Ecto neural progenitor cell (in vitro differentiated cells): ENCODE data around the gene MAP1LC3A.

ENCODE experiments used
- DNase-seq: peaks from one replicate; pipeline ENCODE4 v3.0.0-alpha.2; 2018; ENCODE audit warnings: low spot score

The MAP1LC3A gene

DNA sequence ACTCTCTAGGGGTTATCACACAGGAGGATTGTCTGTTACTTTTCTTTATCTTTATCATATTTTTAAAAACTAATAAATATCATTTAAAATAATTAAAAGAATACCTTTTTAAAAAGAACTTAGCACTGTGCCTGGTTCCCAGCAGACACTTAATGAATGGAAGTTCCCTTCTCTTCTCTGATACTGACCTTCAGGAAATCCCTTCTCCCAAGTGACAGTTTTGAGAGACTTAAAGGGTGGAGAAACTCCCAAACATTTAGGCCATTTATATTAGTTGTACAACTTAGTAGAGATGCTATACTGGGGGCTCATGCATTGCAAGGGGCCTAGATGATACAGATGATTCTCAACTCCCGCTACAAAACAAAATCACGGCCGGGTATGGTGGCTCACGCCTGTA is 18.5 kb downstream of the MAP1LC3A start:
- DNase-seq: no peak

DNA sequence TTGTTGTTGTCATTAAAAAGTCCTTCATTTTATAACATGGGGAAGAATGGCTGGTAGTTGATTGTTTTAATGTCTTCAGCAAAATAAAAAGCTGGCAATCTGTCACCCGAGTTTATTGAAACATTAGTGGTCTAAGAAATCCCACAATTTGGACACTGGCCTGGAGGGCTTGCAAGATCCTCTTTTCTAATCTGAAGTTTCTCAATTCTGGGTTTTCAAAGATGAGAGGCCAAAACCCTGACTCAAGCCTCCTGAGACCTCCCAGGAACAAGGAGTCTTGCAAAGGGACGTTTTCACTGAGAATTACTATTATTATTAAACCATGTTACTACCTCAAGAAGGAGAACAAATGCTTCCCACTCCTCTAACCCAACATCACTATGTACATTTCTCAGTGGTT is 19.5 kb downstream of the MAP1LC3A start:
- DNase-seq: no peak

DNA sequence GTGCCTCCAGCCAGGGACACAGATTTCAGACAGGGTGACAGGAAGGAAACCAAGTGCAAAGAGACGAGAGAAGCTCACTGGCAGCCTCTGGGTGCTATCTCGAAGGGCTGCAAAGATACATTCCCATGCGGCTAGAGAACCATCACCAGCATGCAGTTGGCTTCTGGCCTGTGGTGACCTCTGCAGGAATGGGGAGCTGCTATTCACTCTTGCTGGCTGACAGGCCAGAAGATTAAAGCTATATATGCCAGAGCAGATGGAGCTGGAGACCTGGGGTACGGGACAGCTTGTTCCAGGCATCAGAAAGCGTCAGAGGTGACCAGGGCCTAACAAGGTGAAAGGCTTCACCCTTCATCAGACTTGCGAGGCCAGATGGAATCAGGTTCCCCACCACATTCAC is 20.0 kb downstream of the MAP1LC3A start:
- no peak for DNase-seq

DNA sequence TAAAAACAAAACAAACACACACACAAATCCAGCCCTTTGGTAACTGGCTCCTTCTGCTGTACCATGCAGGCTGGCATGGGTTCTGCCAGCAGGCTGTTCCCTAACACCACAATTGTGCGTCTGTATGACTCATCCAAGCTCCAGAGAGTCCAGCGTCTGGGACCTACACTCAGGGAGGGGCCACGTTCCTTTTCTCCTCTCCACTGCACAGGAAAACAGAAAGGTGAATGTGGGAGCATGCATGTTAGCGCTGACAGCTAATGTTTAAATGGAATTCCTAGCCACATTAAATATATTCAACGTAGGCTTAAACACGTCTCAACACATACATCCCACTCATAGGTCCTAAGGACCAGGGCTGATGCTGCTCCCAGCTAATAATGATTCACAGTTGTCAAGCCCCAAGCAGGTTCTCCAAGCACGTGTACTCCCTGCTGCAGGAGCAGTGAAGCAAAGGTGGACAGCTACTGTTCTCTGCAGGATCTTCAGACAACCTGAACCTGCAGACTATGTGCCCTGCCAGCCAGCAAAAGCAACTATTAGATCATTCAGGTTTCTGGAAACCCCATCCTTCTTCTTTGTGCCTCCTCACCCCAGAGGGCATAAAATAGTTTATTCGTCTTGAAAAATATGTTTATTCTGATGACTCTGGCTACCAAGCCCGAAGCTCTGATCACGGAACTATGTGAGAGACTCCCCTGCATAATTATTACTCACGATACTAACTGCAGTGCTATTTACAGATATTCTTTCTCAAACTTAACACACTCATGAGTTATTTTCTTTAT is 20.9 kb downstream of the MAP1LC3A start:
- no peak for DNase-seq

DNA sequence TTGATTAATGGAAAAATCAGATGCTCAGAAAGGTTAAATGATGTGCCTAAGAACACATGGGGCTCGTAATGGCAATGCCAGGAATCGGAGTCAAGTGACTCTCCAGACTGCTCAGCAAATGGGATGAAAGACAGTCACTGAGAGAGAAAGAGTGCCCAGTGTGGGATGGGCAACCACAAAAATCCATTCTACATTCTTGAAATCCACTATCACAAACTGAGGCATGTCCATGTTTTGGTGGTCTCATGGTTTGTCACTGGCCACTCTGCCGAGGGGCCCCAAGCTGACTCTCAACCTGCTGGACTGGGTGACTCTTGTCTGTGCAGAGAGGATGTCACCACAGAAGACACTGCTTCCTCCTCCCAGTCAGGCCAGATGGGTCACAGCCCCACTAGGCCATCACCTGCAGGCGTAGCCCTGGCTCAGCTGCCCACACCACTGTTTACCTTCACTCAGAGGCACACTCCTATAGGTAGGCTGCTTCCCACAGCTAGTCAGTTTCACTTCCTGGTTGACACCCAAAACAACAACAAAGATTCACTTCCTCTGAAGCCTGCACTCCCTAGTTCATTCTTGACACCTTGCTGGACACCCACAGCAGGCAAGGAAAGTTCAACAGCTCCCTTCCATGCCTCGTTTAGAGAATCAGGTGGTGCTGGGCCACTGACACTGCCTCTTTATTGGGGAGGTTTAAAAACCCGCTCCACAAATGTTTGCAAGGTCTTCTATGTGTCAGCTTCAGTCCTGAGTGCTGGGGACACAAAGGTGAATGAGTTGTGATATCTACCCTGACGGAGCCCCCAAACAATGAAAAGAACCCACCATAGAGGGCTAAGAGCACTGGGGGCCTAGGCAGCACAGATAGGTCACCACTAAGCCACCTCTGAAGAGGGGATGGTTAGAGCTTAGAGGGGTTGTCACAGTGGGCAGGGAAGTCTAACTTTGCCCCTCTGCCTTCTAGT is 21.7 kb downstream of the MAP1LC3A start:
- no peak for DNase-seq

DNA sequence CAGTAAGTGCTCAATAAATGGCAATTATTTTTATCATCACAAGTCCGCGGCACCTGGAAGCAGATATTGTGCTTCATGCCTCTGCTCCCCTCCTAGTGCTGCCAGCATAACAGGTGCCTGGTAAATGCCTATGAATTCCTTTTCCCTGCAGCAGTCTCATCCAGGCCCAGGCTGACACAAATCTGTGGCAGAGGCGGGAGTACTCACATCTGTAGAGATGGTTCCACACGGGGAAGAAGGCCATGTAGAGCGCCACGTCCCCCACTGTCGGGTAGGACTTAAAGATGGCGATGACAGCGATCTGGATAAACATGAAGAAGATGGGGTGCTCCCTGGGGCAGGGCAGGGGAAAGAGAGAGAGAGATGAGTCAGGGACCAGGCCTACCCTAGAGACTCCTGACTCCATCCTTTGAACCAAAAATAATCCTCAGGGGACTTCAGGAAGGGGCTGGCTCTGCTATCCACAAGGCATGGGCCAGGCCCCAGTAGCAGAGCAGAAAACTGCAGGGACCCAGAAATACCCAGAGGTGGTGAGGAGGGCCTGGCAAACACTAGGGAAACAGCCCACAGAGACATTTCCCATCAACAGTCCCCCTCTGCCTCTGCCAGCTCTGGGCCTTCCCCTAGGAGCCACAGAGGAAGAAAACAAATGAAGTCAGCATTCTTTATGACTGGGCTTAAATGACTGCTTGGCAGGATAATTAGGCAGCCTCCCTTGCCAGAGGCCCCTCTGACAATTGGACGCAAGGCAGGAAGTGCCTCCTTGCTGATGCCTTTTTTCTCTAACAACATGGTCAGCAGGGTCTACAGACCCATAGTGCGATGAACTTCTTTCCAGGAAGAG is 23.0 kb downstream of the MAP1LC3A start:
- no peak for DNase-seq

DNA sequence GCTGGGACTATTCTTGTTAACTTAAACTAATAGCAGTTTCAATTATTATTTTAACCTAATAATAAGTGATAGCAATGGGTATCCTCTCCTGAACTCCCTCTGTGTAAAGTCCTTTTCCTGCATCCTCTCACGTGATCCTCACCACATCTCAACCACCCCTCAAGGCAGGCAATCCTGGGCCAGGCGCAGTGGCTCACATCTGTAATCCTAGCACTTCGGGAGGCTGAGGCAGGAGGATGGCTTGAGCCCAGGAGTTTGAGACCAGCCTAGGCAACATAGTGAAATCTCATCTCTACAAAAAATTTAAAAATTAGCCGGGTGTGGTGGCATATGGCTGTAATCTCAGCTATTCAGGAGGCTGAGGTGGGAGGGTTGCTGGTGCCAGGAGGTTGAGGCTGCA is 23.7 kb downstream of the MAP1LC3A start:
- no peak for DNase-seq

DNA sequence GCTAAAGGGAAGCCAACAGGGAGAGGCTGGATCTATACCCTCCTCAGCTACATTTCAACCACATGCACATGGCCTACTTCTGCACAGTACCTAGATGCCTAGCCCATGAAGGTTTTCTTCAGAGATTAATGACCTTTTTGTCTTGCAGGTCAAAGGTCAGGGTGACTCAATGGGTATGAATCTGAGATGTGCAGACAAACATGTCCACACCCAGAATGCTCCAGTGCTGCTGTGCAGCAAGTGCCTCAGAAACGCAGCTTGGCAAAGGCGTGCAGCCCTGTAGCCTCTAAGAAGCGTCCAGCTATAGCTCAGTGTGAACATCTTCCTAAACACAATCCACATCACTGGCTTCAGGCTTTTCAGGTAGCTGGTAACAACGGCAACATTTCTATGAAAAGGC is 24.4 kb downstream of the MAP1LC3A start:
- DNase-seq: no peak

DNA sequence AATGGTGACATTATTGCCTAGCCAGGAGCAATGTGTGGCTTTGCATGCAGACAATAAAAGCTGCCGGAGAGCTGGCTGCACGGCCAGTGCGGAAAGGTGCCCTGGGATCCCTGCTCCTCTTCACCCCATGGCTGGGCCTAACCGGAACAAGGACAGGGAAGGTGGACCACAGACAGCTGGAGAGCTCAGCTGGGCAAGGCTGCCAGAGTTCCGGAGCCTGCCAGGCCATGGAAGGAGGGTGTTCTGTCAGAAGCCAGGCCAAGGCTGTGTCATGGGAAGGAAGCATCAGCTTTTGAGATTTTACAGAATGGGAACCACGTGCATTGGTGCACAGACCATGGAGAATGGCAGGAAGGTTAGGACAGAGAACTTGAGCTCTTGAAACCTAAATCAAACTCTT is 25.0 kb downstream of the MAP1LC3A start:
- DNase-seq: no peak

DNA sequence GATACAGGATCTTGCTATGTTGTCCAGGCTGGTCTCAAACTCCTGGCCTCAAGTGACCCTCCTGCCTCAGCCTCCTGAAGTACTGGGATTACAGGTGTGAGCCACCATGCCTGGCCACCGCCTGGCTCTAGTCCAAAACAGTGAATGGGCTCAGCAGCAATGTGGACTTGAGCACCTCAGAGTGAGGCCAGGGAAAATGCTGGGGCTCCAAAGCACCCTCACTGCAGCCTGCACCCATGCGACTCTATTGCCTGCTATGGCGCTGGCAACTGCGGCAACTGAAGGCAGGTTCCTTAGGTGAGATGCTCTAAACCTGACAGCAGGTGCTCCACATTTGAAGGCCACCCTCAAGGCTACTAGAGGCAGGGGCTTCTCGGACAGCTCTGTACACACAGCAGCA is 26.5 kb downstream of the MAP1LC3A start:
- no peak for DNase-seq

DNA sequence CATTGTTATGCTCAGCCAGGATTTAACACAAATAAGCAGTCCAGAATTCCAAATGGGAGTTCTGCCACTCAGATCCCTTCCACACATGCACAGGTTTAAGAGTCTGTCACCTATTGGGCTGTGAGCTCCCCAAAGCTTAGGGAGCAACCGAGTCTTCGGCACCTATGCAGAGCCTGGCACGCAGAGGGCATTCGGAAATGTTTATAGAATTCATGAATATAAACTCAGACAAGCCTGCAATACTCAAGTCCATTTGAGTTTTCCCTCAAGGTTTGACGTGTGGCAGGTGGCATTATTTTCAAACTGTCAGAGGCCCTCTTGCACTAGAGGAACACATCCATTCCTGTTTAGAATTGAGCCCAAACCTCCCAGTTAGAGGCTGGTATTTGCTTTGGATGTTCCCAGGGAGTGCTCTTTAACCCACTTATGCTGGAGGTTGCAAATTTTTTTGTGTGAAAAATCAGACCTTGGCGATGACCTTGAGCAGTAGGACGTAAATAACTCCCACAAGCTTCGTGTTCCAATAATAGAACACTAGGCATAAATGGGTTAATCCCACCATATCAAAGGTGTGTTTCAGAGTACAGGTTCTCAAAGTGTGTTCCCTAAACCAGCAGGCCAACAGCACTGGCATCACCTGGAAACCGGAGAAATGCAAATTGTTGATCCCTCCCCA is 28.1 kb downstream of the MAP1LC3A start:
- DNase-seq: no peak

DNA sequence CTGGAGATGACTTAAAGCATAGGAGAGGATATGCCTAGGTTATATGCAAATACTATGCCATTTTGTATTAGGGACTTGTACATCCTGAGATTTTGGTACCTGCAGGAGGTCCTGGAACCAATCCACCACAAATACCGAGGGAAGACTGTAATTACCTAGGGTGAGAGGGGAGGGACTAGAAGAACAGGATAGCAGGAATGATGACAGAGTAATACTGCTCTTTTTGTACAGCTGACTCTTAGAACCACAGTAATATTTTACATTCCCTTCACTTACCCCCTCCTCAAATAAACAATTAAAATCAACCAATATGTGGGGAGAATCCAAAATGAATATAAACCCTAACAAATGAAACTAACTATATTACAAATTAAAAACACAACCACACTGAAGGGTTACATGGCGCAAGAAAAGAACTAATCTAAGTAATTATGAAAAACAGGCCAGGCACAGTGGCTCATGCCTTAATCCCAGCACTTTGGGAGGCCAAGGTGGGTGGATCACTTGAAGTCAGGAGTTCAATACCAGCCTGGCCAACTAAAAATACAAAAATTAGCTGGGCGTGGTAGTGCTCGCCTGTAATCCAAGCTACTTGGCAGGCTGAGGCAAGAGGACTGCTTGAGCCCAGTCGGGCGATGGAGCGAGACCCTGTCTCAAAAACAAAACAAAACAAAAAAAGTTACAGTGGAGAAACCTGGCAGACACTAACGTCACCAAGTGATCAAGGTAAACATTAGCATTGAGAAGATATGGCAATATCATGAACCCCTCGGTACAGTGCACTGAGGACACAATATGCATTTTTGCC is 37.1 kb downstream of the MAP1LC3A start:
- no peak for DNase-seq

DNA sequence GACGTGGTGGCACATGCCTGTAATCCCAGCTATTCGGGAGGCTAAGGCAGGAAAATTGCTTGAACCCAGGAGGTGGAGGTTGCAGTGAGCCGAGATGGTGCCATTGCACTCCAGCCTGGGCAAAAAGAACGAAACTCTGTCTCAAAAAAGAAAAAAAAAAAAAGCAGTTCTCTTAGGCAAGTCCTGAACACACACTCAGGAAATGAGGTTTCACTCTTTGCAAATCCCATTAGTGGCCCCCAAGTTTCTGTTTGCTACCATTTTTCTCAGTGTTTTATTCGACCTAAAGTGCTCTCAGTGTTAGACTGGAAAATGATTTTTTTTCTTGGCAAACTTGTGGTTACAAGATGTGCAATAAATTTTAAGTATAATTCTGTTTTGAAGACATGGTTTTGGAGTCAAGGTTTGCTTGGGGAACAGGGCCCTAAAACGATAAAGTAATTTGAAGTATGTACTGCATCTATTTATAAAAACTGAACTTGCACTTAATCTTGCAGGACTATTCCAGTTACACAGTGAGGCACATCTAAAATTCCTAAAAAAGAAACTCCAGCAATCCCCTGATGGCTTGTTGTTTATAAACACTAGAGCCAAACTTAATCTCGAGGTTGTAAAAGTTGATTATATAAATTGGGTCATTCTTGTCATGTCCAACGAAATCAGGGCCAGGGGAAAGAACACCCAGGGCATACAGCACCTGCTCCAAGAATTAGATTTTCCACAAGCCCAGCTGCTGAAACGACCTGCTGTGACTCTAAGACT is 42.6 kb downstream of the MAP1LC3A start:
- no peak for DNase-seq

DNA sequence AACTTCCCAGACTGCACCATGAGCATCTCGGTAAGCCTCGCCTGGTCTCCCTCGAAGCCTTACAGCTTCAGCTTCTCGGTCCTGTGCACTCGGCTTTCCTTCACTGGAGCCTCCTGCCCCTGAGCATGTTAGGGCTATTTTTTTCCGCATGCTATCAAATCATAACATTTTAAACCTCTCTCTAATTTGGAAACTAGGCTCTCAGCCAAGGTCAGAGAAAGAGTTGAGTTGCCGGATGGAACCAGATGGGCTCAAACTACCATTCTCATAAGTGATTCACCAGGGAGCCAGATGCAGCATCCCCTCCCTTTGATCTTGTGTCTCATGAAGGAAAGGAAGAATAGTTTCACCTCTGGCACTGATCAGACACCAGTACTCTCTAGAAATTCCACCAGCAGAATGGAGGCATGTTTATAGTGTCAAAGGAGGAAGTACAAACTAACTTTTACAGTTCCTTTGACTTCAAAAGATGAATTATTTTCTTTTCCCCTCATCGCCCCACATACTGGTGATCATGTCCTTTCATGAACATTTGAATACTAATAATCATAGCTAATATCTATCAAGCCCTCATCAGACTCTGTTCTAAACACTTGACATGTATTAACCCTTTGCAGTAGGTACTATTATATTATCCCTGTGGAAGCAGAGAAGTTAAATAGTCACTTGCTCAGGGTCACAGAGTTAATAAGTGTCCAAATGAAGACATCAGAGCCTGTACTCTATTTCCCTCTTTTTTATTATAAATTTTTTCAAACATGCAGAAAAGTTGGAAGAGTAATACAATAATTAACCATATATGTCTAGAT is 46.7 kb downstream of the MAP1LC3A start:
- DNase-seq: no peak

DNA sequence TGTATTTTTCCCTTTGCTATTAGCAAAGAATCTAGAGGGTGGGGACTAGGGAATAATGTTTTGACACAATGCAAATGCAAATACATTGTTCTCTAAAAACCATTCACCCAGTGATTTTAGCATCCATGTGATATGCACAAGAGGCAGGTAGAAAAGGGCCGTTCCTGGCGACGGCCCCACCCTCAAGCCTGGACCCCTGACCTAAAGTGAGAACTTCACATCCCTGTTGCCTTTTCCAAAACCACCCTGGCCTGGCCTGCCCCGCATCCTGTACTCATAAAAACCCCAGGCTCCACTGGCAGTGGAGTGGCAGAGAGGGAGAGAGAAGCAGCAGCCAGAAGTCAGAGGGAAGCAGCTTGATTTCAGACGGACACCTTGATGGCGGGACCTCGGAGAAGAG is 48.5 kb downstream of the MAP1LC3A start:
- no peak for DNase-seq
